KMS-11 (cell line): ENCODE results near the gene LTBP2.

ENCODE experiments used
- H2AFZ ChIP-seq: fragments of 200-600 bp; sonication (generic); 2 replicates; pipeline ENCODE4 v1.6.1; 2016; ENCODE audit warnings: antibody characterized with exemption, mixed run types, low read depth
- H3K27ac ChIP-seq: fragments of 200-600 bp; sonication (generic); 2 replicates; pipeline ENCODE4 v1.6.1; 2016; ENCODE audit warnings: mild to moderate bottlenecking, mixed run types
- H3K27me3 ChIP-seq: fragments of 200-600 bp; sonication (generic); 2 replicates; pipeline ENCODE4 v1.6.1; 2017; ENCODE audit warnings: mild to moderate bottlenecking, low read depth, mixed run types, moderate library complexity; ENCODE audit not compliant: insufficient read depth
- H3K36me3 ChIP-seq: fragments of 200-600 bp; sonication (generic); 2 replicates; pipeline ENCODE4 v1.6.1; 2017; ENCODE audit warnings: mild to moderate bottlenecking, mixed run types; ENCODE audit not compliant: insufficient read depth
- H3K4me1 ChIP-seq: fragments of 200-600 bp; sonication (generic); 2 replicates; pipeline ENCODE4 v1.6.1; 2016; ENCODE audit warnings: mild to moderate bottlenecking, low read depth, mixed run types; ENCODE audit not compliant: poor library complexity, severe bottlenecking
- H3K4me2 ChIP-seq: fragments of 200-600 bp; sonication (generic); 2 replicates; pipeline ENCODE4 v1.7.0; 2016; ENCODE audit warnings: mild to moderate bottlenecking, mixed run types
- H3K4me3 ChIP-seq: fragments of 200-600 bp; sonication (generic); IDR thresholded peaks from 2 replicates; pipeline ENCODE4 v1.6.1; 2017; ENCODE audit warnings: low read depth, low read length, mixed read lengths; ENCODE audit not compliant: insufficient read depth
- H3K79me2 ChIP-seq: fragments of 200-600 bp; sonication (generic); 2 replicates; pipeline ENCODE4 v1.6.1; 2016; ENCODE audit warnings: low read depth, mixed run types; ENCODE audit not compliant: insufficient read depth
- H3K9ac ChIP-seq: fragments of 200-600 bp; sonication (generic); 2 replicates; pipeline ENCODE4 v1.6.1; 2016; ENCODE audit warnings: mild to moderate bottlenecking, mixed run types
- H4K20me1 ChIP-seq: fragments of 200-600 bp; sonication (generic); 2 replicates; pipeline ENCODE4 v1.6.1; 2016; ENCODE audit warnings: mild to moderate bottlenecking, mixed run types; ENCODE audit not compliant: insufficient read depth
- TF ChIP-seq, protein P1 (sequence below): fragments of 200-600 bp; sonication (generic); conservative IDR thresholded peaks from 2 replicates; pipeline ENCODE4 v1.6.1; 2017; ENCODE audit warnings: low read depth, mild to moderate bottlenecking, antibody characterized with exemption, low read length, moderate library complexity, mixed read lengths

LTBP2 gene

DNA sequence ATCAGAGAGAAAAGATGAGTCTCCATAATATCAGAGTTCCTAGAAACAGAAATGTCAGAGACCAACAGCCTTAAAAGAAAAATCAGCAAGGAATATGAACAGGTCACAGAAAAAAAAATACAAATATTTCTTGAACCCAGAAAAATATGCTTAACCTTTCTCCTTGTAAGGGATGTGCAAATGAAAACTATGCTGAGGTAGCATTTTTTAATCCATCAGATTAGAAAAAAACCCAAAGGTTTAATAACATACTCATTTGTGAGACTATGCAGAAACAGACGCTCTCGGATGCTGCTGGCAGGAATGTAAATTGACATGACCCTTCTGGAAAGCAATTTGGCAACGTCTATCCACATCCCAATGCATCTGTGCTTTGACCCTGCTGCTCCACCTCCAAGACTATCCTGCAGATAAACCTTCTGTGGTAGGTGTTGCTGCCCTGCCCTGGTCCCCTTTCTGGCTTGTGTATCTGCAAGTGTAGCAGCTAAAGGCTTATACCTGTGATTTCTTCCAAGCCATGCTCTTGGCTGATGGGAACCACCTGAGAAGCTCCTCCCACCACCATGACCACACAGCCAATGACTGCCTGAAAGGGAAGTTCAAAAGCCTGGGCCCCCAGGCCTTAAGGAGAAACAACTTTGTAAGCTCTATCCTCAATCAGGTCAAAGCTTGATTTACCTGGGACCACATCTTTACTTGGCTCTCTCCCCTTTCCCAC lies 49.4 kb downstream of the LTBP2 start:
- Histone ChIP-seq H3K4me2 (no peak overlapping the region), H3K4me3 (no peak overlapping the region), H3K36me3 (no peaks in the 10 kb centered on the region), H4K20me1 (no peaks in the 10 kb centered on the region), H2AFZ (no peak overlapping the region), H3K9ac (no peak overlapping the region), H3K4me1 (no peaks in the 10 kb centered on the region), H3K27ac (no peak overlapping the region), H3K27me3 (no peaks in the 10 kb centered on the region), H3K79me2 (no peaks in the 10 kb centered on the region)
- TF ChIP-seq, protein P1, sequence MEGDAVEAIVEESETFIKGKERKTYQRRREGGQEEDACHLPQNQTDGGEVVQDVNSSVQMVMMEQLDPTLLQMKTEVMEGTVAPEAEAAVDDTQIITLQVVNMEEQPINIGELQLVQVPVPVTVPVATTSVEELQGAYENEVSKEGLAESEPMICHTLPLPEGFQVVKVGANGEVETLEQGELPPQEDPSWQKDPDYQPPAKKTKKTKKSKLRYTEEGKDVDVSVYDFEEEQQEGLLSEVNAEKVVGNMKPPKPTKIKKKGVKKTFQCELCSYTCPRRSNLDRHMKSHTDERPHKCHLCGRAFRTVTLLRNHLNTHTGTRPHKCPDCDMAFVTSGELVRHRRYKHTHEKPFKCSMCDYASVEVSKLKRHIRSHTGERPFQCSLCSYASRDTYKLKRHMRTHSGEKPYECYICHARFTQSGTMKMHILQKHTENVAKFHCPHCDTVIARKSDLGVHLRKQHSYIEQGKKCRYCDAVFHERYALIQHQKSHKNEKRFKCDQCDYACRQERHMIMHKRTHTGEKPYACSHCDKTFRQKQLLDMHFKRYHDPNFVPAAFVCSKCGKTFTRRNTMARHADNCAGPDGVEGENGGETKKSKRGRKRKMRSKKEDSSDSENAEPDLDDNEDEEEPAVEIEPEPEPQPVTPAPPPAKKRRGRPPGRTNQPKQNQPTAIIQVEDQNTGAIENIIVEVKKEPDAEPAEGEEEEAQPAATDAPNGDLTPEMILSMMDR, result no peak

DNA sequence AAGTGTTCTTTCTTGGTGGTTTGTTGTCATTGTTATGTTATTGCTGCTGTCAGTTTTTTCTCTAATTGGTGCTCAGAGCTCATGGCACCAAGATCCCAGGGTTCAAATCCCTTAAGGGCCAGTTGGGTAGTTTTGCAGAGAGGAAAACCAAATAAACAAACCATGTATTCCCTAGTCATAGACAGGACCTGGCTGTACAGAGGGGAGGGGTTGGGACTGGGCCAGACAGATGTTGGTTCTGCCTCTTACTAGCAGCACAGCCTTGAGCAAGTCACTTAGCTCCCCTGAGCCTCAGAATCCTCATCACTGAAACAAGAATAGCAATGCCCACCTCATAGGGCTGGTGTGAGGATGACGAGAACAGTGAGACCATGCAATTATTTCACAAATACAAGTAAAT lies 53.4 kb downstream of the LTBP2 start:
- Histone ChIP-seq H3K4me1 (no peaks in the 10 kb centered on the region), H3K36me3 (no peaks in the 10 kb centered on the region), H3K79me2 (no peaks in the 10 kb centered on the region)

DNA sequence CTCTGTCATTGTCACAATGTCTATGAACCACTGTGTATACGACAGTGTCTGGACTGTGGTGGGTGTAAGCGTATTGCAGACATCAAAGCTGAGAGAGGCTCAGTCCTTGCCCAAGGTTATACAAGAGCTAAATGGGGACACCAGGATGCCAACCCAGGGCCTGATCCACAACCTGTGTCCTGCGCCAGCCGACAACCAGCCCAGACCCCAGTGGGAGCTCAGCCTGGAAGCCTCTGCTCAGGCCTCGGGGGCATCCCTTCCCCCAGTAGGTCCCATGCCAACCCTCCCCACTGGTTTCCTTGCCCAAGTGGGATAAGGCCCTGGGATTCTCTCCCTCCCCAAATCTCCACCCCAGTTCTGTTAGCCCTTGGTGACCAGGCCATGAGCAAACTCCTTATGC lies 54.3 kb downstream of the LTBP2 start:
- Histone ChIP-seq H3K27me3 (no peaks in the 10 kb centered on the region), H3K36me3 (no peaks in the 10 kb centered on the region), H3K79me2 (no peaks in the 10 kb centered on the region), H3K4me3 (no peak overlapping the region), H3K27ac (no peak overlapping the region), H3K9ac (no peak overlapping the region), H2AFZ (no peak overlapping the region), H3K4me1 (no peaks in the 10 kb centered on the region), H4K20me1 (no peaks in the 10 kb centered on the region), H3K4me2 (no peak overlapping the region)
- TF ChIP-seq, protein P1, result no peak

More for the DNA sequence above, 53.4 kb downstream of the LTBP2 start:
- Histone ChIP-seq H3K27ac (no peak overlapping the region), H3K9ac (no peak overlapping the region), H3K4me3 (no peak overlapping the region), H2AFZ (no peak overlapping the region), H3K27me3 (no peaks in the 10 kb centered on the region), H4K20me1 (no peaks in the 10 kb centered on the region), H3K4me2 (no peak overlapping the region)
- TF ChIP-seq, protein P1, result no peak

DNA sequence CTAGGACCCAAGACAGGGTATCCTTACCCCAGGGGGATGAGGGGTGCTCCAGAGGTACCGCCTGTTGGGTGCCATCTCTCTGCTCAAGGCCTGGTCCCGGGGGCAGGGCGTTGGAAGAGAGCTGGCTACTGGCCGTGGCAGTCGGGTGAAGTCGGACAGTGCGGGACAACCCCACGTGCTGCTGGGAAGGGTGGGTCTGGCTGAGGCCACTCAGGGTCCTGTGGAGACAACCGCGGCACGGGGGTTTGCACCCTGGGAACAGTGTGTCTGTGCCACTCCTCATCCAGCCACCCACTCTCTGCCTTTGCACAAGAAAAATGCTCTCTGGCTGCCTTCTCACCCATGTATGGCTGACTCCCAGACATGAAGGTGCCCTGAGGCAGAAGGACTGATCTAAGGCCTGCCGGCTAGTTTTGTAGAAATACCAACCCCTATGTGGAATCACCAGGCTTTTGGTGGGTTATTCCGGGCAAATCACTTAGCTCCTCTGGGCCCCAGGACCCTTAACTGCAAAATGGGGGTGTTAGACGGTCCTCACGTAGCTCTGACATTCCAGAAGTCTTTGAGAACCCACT lies 56.5 kb downstream of the LTBP2 start:
- Histone ChIP-seq H3K9ac (no peak overlapping the region), H3K27ac (no peak overlapping the region)
- TF ChIP-seq, protein P1, result no peak

More for the DNA sequence above, 56.5 kb downstream of the LTBP2 start:
- H3K4me2 ChIP-seq, result no peak overlapping the region
- no peaks in the 10 kb centered on the region for H3K36me3 ChIP-seq
- no peaks in the 10 kb centered on the region for H3K27me3 ChIP-seq
- H2AFZ ChIP-seq, result no peak overlapping the region
- no peaks in the 10 kb centered on the region for H3K79me2 ChIP-seq
- no peak overlapping the region for H3K4me3 ChIP-seq
- no peaks in the 10 kb centered on the region for H4K20me1 ChIP-seq
- H3K4me1 ChIP-seq, result no peaks in the 10 kb centered on the region
